Measurements from ENCODE around the gene NEO1. TPM values are rescaled to one million over a fixed set of nuclear protein-coding genes. Genes with fewer than 3 reads are reported as not detected.

Gene NEO1
- total and polyA plus RNA-seq, 2 experiments from 2014 or later = 39.1 to 64.0 TPM

DNA sequence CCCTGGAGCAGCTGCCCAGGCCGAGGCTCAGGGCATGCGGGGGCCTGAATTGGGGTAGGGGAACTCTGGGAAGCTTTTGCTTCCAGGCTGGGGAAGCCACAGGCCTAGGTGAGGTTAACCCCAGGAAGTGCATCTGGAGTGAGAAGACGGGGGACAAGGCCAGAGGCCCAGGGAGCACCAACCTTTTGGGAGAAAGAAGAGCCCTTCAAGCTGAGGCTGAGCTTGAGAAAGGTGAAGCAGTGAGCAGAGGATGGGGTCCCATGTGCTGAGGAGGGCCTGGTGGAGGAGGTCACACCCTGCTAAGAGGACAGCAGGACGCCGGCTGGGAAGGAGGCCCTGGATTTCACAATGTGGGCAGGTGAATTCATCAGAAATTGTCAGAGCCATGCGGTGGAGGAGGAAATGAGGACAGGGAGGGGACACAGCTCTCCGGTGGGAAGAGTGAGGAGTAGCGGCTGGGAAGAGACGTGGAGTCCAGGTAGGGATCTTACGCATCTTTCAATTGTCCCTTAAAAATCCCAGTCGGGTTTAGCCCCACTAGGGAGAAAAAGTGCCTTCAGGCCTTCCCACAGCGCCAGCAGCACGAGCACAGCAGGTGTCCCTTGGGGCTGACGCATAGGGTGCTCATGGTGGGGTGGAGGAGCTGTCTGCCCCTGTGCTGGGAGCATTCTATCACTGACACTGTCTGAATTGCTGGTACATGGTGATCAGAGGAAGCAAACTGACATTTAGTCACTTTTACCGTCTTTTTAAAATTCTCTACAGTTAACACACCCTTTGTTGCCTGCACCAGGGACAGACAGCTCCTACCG is 265.6 kb downstream of the NEO1 start:
- Histone ChIP-seq H3K4me1 (ENCODE audit: insufficient read depth) (no peaks in the 10 kb centered on the region), H2AFZ (no peak overlapping the region), H3K9me3 (ENCODE audit: low read depth) (no peaks in the 10 kb centered on the region), H4K20me1 (ENCODE audit: insufficient read depth, poor library complexity, severe bottlenecking) (no peaks in the 10 kb centered on the region), H3K4me3 (no peak overlapping the region), H3K27me3 (no peaks in the 10 kb centered on the region), H3K27ac (no peak overlapping the region), H3K36me3 (replicated peaks; ENCODE audit: insufficient read depth, low read depth) (no peaks in the 10 kb centered on the region), H3K79me2 (no peaks in the 10 kb centered on the region), H3K4me2 (no peak overlapping the region), H3K9me2 (replicated peaks; ENCODE audit: insufficient read depth) (no peaks in the 10 kb centered on the region)
- no peak for DNase-seq (ENCODE audit: low spot score)
- TF ChIP-seq, protein P1, sequence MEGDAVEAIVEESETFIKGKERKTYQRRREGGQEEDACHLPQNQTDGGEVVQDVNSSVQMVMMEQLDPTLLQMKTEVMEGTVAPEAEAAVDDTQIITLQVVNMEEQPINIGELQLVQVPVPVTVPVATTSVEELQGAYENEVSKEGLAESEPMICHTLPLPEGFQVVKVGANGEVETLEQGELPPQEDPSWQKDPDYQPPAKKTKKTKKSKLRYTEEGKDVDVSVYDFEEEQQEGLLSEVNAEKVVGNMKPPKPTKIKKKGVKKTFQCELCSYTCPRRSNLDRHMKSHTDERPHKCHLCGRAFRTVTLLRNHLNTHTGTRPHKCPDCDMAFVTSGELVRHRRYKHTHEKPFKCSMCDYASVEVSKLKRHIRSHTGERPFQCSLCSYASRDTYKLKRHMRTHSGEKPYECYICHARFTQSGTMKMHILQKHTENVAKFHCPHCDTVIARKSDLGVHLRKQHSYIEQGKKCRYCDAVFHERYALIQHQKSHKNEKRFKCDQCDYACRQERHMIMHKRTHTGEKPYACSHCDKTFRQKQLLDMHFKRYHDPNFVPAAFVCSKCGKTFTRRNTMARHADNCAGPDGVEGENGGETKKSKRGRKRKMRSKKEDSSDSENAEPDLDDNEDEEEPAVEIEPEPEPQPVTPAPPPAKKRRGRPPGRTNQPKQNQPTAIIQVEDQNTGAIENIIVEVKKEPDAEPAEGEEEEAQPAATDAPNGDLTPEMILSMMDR (IDR thresholded peaks at IDR 0.05; ENCODE audit: poor library complexity) = no peak
- TF ChIP-seq EZH2phosphoT487 (IDR thresholded peaks at IDR 0.05; ENCODE audit: low read depth, severe bottlenecking, unreplicated experiment) (no peak), EZH2 (IDR thresholded peaks at IDR 0.05; ENCODE audit: borderline replicate concordance) (no peak)
- 81% methylated on average over 16 of the region's 16 CpGs for WGBS (ENCODE audit: low lambda C conversion rate, missing lambda C conversion rate)

DNA sequence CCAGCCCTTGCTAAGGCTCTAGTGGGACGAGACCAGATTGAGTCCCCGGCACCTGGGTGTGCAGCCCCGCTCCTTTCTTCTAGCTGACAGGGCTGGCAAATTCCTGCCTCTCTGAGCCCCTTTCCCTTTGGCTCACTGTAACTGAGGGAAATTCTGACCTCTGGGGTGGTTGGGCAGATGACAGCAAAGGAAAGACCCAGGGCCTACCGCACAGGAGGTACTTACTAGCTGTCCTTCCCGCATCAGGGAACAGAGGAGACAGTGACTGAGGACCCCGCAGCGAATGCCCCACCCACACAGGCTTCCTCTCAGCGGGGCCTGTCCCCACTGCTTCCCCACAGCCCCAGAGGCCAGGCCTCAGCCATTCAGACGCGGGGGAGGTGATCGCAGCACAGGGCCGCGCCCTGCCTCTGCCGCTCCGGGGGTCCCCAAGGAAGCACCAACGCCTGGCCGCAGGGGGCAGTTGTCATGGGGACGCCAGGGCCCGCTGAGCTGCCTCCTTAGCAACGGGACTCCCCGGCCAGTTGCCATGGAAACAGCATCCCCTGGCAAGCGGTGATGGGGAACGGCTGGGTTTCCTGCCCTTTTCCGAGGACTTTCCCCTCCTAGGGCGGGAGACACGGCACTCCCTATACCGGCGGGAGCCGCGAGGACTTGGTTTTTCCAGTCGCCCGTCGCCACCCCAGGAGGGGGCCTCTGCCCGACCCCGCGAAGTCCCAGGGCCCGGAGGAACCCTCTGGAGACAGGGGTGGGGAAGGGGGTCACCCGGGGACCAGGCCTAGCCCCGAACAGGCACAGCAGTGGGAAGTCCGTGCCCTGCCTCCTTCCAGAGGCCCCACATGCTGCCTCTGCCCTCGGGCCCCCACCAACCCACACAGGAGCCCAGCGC is 266.4 kb downstream of the NEO1 start:
- Histone ChIP-seq H3K4me1 (ENCODE audit: insufficient read depth) (no peaks in the 10 kb centered on the region), H4K20me1 (ENCODE audit: insufficient read depth, poor library complexity, severe bottlenecking) (no peaks in the 10 kb centered on the region), H3K9me2 (replicated peaks; ENCODE audit: insufficient read depth) (no peaks in the 10 kb centered on the region), H3K27ac (no peak overlapping the region), H3K27me3 (no peaks in the 10 kb centered on the region), H3K4me3 (no peak overlapping the region), H3K4me2 (no peak overlapping the region), H3K9me3 (ENCODE audit: low read depth) (no peaks in the 10 kb centered on the region), H2AFZ (no peak overlapping the region), H3K36me3 (replicated peaks; ENCODE audit: insufficient read depth, low read depth) (no peaks in the 10 kb centered on the region), H3K79me2 (no peaks in the 10 kb centered on the region)
- 39% methylated on average over 36 of the region's 42 CpGs for WGBS (ENCODE audit: low lambda C conversion rate, missing lambda C conversion rate)
- TF ChIP-seq EZH2 (IDR thresholded peaks at IDR 0.05; ENCODE audit: borderline replicate concordance) = no peak
- no peak for TF ChIP-seq EZH2phosphoT487 (IDR thresholded peaks at IDR 0.05; ENCODE audit: low read depth, severe bottlenecking, unreplicated experiment)
- TF ChIP-seq, protein P1 (IDR thresholded peaks at IDR 0.05; ENCODE audit: poor library complexity) = no peak
- DNase-seq (ENCODE audit: low spot score) = no peak

DNA sequence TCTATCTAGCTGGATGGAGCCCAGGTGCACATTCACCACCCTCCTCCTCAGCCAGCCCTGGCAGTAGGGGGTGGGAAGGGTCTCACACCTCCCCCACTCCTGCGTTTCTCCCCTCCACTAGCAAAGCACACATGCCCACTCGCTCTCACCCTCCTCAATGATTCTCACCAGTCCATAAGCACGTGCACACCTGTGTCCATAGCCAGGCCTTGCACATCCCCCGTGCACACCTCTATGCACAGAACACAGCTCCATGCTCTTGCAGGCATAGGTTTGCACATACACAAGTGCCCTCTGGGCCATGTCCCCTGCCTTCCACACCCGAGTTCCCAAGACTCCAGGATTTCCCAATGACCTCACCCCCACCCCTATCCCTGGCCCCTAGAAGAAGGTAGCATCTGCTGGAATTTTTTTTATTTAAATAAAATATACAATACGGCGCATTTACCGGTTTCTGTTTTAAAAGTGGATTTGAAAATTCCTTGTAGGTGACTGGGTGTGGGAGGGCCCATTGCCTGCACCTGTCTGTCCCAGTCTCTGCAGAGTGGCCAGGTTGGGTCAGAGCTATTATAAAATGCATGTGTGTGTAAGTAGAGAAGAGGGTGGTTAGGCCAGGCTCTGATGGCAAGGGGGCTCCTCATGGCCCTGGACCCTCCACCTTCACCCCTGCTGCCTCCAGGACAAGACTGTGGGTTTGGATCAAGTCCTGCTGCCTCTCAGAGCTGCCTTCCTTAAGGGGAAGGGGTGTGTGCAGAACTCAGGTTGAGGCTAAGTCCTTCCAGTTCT is 267.4 kb downstream of the NEO1 start:
- Histone ChIP-seq H3K9me3 (ENCODE audit: low read depth) (no peaks in the 10 kb centered on the region), H3K27ac (no peak overlapping the region), H4K20me1 (ENCODE audit: insufficient read depth, poor library complexity, severe bottlenecking) (no peaks in the 10 kb centered on the region), H3K9me2 (replicated peaks; ENCODE audit: insufficient read depth) (no peaks in the 10 kb centered on the region), H3K4me3 (no peak overlapping the region), H3K4me1 (ENCODE audit: insufficient read depth) (no peaks in the 10 kb centered on the region), H3K36me3 (replicated peaks; ENCODE audit: insufficient read depth, low read depth) (no peaks in the 10 kb centered on the region), H3K79me2 (no peaks in the 10 kb centered on the region), H3K4me2 (no peak overlapping the region), H2AFZ (no peak overlapping the region), H3K27me3 (no peaks in the 10 kb centered on the region)
- no peak for TF ChIP-seq EZH2 (IDR thresholded peaks at IDR 0.05; ENCODE audit: borderline replicate concordance)
- TF ChIP-seq, protein P1 (IDR thresholded peaks at IDR 0.05; ENCODE audit: poor library complexity) = no peak
- no peak for TF ChIP-seq EZH2phosphoT487 (IDR thresholded peaks at IDR 0.05; ENCODE audit: low read depth, severe bottlenecking, unreplicated experiment)
- DNase-seq (ENCODE audit: low spot score) = no peak
- 81% methylated on average over 8 of the region's 8 CpGs for WGBS (ENCODE audit: low lambda C conversion rate, missing lambda C conversion rate)

Data from hepatocyte (in vitro differentiated cells).